Measurements from ENCODE around the gene RRP15. TPM values are rescaled to one million over a fixed set of nuclear protein-coding genes. Genes with fewer than 3 reads are reported as not detected.

The RRP15 gene
- total and polyA plus RNA-seq, 2 experiments from 2014 or later = 19.8 to 86.5 TPM

DNA sequence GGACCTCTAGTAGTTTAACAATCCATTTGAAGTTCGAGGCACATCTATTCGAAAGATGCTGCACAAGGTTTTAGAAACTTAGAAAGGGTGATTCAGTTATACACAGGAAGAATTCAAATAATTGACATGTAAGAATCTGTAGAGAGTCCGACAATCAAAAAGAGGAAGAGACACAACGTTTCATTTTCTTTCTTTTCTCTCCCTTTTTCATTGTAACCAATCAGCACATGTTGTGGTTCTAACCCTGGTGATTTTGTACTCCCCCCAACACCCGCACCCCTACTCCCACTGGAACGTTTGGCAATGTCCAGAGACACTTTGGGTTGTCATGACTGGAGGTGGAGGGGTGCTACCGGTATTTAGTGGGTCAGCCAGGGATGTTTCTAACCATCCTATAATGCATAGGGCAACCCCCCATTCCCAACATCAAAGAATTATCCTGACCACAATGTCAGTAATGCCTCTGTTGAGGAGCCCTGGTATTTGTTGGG lies 65.0 kb downstream of the RRP15 start:
- Histone ChIP-seq H3K27me3 (ENCODE audit: insufficient read depth) (peaks cover 14% of the 10 kb centered on the region), H3K9me2 (ENCODE audit: insufficient read depth) (no peaks in the 10 kb centered on the region; the same call in 1 of the 2 replicates), H3K4me2 (no peak overlapping the region), H2AFZ (no peak overlapping the region), H3K4me3 (no peak overlapping the region), H3K27ac (ENCODE audit: low read depth) (no peak overlapping the region), H3F3A (replicated peaks; ENCODE audit: low read depth) (peaks cover 4% of the 10 kb centered on the region; the same call in 1 of the 2 replicates), H3K4me1 (ENCODE audit: insufficient read depth) (peaks cover 30% of the 10 kb centered on the region), H3K79me2 (replicated peaks; ENCODE audit: insufficient read depth) (no peaks in the 10 kb centered on the region), H3K36me3 (ENCODE audit: insufficient read depth) (no peaks in the 10 kb centered on the region), H4K20me1 (replicated peaks; ENCODE audit: insufficient read depth) (no peaks in the 10 kb centered on the region)
- Mint-ChIP-seq H3K9me3 (no peaks in the 10 kb centered on the region), H3K4me3 (no peak overlapping the region), H3K36me3 (ENCODE audit: low read depth) (peaks cover 3% of the 10 kb centered on the region; the same call in 1 of the 3 replicates), H3K4me1 (peaks cover 33% of the 10 kb centered on the region), H3K27ac (no peak overlapping the region), H3K27me3 (ENCODE audit: insufficient read depth, low read depth, poor library complexity) (peaks cover 2% of the 10 kb centered on the region)
- no peak for ATAC-seq
- TF ChIP-seq, protein P1, sequence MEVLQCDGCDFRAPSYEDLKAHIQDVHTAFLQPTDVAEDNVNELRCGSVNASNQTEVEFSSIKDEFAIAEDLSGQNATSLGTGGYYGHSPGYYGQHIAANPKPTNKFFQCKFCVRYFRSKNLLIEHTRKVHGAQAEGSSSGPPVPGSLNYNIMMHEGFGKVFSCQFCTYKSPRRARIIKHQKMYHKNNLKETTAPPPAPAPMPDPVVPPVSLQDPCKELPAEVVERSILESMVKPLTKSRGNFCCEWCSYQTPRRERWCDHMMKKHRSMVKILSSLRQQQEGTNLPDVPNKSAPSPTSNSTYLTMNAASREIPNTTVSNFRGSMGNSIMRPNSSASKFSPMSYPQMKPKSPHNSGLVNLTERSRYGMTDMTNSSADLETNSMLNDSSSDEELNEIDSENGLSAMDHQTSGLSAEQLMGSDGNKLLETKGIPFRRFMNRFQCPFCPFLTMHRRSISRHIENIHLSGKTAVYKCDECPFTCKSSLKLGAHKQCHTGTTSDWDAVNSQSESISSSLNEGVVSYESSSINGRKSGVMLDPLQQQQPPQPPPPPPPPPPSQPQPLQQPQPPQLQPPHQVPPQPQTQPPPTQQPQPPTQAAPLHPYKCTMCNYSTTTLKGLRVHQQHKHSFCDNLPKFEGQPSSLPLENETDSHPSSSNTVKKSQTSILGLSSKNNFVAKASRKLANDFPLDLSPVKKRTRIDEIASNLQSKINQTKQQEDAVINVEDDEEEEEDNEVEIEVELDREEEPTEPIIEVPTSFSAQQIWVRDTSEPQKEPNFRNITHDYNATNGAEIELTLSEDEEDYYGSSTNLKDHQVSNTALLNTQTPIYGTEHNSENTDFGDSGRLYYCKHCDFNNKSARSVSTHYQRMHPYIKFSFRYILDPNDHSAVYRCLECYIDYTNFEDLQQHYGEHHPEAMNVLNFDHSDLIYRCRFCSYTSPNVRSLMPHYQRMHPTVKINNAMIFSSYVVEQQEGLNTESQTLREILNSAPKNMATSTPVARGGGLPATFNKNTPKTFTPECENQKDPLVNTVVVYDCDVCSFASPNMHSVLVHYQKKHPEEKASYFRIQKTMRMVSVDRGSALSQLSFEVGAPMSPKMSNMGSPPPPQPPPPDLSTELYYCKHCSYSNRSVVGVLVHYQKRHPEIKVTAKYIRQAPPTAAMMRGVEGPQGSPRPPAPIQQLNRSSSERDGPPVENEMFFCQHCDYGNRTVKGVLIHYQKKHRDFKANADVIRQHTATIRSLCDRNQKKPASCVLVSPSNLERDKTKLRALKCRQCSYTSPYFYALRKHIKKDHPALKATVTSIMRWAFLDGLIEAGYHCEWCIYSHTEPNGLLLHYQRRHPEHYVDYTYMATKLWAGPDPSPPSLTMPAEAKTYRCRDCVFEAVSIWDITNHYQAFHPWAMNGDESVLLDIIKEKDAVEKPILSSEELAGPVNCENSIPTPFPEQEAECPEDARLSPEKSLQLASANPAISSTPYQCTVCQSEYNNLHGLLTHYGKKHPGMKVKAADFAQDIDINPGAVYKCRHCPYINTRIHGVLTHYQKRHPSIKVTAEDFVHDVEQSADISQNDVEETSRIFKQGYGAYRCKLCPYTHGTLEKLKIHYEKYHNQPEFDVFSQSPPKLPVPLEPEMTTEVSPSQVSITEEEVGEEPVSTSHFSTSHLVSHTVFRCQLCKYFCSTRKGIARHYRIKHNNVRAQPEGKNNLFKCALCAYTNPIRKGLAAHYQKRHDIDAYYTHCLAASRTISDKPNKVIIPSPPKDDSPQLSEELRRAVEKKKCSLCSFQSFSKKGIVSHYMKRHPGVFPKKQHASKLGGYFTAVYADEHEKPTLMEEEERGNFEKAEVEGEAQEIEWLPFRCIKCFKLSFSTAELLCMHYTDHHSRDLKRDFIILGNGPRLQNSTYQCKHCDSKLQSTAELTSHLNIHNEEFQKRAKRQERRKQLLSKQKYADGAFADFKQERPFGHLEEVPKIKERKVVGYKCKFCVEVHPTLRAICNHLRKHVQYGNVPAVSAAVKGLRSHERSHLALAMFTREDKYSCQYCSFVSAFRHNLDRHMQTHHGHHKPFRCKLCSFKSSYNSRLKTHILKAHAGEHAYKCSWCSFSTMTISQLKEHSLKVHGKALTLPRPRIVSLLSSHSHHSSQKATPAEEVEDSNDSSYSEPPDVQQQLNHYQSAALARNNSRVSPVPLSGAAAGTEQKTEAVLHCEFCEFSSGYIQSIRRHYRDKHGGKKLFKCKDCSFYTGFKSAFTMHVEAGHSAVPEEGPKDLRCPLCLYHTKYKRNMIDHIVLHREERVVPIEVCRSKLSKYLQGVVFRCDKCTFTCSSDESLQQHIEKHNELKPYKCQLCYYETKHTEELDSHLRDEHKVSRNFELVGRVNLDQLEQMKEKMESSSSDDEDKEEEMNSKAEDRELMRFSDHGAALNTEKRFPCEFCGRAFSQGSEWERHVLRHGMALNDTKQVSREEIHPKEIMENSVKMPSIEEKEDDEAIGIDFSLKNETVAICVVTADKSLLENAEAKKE (CRISPR knock-in tag; IDR thresholded peaks at IDR 0.05) = no peak
- TF ChIP-seq STAT1 (IDR thresholded peaks at IDR 0.05; ENCODE audit: unreplicated experiment) (no peak), JUNB (IDR thresholded peaks at IDR 0.05; ENCODE audit: unreplicated experiment) (no peak), CREB1 (CRISPR knock-in tag; IDR thresholded peaks at IDR 0.05; ENCODE audit: low read depth) (no peak), NANOG (IDR thresholded peaks at IDR 0.05; ENCODE audit: borderline replicate concordance) (no peak), EZH2 (IDR thresholded peaks at IDR 0.05; ENCODE audit: low read depth, unreplicated experiment) (no peak), POLR2AphosphoS5 (IDR thresholded peaks at IDR 0.05; ENCODE audit: low read depth) (no peak), ZNF331 (CRISPR knock-in tag; IDR thresholded peaks at IDR 0.05; ENCODE audit: low read depth) (no peak), REST (IDR thresholded peaks at IDR 0.05; ENCODE audit: unreplicated experiment) (no peak)
- TF ChIP-seq, protein P2, sequence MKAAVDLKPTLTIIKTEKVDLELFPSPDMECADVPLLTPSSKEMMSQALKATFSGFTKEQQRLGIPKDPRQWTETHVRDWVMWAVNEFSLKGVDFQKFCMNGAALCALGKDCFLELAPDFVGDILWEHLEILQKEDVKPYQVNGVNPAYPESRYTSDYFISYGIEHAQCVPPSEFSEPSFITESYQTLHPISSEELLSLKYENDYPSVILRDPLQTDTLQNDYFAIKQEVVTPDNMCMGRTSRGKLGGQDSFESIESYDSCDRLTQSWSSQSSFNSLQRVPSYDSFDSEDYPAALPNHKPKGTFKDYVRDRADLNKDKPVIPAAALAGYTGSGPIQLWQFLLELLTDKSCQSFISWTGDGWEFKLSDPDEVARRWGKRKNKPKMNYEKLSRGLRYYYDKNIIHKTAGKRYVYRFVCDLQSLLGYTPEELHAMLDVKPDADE (IDR thresholded peaks at IDR 0.05) = no peak
- DNase-seq (ENCODE audit: low spot score) = no peak
